Lower leg skin (tissue), 3 donors: ENCODE results near the gene LSG1.

Experiments
- POLR2A ChIP-seq, 2 donors: fragments of 450-650 bp; IDR thresholded peaks; one replicate each; pipeline ENCODE4 v1.6.1; 2016 to 2017; ENCODE audit warnings: antibody characterized with exemption in 2 of 2, mild to moderate bottlenecking in 1 of 2, moderate library complexity in 1 of 2
- TF ChIP-seq, protein P1 (sequence below), 3 donors: fragments of 450-650 bp; IDR thresholded peaks; one replicate each; pipeline ENCODE4 v1.5.1; 2016; ENCODE audit warnings: antibody characterized with exemption in 3 of 3, mild to moderate bottlenecking in 3 of 3, moderate library complexity in 2 of 3

DNA sequence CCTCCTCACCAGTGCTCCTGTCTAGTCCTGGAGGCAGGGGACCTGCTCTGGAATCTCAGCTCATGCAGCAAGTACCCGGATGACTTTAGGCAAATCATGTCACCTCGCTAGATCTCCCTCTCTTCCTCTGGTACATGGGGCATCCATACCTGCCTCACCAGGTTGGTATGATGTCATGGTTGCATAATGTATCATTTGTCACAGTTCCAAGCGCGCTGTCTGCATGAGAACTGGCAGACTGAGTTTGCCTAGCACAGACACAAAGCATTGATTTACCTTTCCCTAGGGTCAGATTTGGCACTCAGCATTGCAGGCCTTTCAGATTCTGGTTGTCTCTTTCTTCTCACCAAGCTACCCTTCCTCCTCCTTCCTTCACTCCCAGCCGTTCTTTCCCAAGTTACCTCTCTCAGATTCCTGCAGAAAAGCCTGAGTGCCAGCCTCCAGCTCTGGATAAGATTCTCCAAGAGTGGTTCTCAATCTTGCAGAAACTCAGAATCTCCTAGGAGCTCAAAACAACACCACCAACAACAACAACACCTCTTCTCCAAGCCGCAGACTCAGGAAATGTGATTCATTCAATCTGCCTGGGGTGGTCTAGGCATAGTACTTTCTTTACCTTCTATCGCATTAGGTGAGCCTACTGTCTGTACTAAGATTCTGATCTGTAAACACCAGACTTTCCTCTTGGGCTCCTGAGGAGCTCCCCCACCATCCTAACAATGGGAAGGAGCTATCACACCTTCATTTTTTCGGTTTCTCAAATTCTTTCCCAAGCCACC is 43.2 kb upstream of the LSG1 start:
- TF ChIP-seq, protein P1, sequence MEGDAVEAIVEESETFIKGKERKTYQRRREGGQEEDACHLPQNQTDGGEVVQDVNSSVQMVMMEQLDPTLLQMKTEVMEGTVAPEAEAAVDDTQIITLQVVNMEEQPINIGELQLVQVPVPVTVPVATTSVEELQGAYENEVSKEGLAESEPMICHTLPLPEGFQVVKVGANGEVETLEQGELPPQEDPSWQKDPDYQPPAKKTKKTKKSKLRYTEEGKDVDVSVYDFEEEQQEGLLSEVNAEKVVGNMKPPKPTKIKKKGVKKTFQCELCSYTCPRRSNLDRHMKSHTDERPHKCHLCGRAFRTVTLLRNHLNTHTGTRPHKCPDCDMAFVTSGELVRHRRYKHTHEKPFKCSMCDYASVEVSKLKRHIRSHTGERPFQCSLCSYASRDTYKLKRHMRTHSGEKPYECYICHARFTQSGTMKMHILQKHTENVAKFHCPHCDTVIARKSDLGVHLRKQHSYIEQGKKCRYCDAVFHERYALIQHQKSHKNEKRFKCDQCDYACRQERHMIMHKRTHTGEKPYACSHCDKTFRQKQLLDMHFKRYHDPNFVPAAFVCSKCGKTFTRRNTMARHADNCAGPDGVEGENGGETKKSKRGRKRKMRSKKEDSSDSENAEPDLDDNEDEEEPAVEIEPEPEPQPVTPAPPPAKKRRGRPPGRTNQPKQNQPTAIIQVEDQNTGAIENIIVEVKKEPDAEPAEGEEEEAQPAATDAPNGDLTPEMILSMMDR (IDR thresholded peaks at IDR 0.05), result no peak
- no peak for TF ChIP-seq POLR2A (IDR thresholded peaks at IDR 0.05)
